ENCODE results near the gene LAX1.

Gene LAX1

GRCh38 chr1:203764105-203765028 is 616 bp upstream of the LAX1 start:
- in situ Hi-C loops (cut with HindIII; ENCODE audit: low sequenced_read_pairs) = no loop called here

GRCh38 chr1:203768256-203768655 is 3.3 kb downstream of the LAX1 start:
- in situ Hi-C loops (cut with HindIII; ENCODE audit: low sequenced_read_pairs) = no loop called here

- in situ Hi-C loops (cut with HindIII; ENCODE audit: low sequenced_read_pairs) = no loop called here
Measured at GRCh38 chr1:203769505-203770343, 4.7 kb downstream of the LAX1 start.

GRCh38 chr1:203771901-203772301 is 6.9 kb downstream of the LAX1 start:
- in situ Hi-C loops (cut with HindIII; ENCODE audit: low sequenced_read_pairs) = no loop called here

- in situ Hi-C loops (cut with HindIII; ENCODE audit: low sequenced_read_pairs) = no loop called here
Measured at GRCh38 chr1:203772836-203773235, 7.9 kb downstream of the LAX1 start.

GRCh38 chr1:203776636-203777035 is 11.7 kb downstream of the LAX1 start:
- in situ Hi-C loops (cut with HindIII; ENCODE audit: low sequenced_read_pairs) = no loop called here

GRCh38 chr1:203777596-203777995 is 12.6 kb downstream of the LAX1 start:
- in situ Hi-C loops (cut with HindIII; ENCODE audit: low sequenced_read_pairs) = no loop called here

- in situ Hi-C loops (cut with HindIII; ENCODE audit: low sequenced_read_pairs) = no loop called here
Measured at GRCh38 chr1:203778146-203778545, 13.2 kb downstream of the LAX1 start.

GRCh38 chr1:203778789-203779188 is 13.8 kb downstream of the LAX1 start:
- in situ Hi-C loops (cut with HindIII; ENCODE audit: low sequenced_read_pairs) = no loop called here

- in situ Hi-C loops (cut with HindIII; ENCODE audit: low sequenced_read_pairs) = no loop called here
Measured at GRCh38 chr1:203781962-203782361, 17.0 kb downstream of the LAX1 start.

- in situ Hi-C loops (cut with HindIII; ENCODE audit: low sequenced_read_pairs) = loop anchor here (5.0 kb wide), 1 partner anchor 58 kb away; no protein-coding TSS in a partner anchor
Measured at GRCh38 chr1:203789966-203790365, 25.0 kb downstream of the LAX1 start.

- in situ Hi-C loops (cut with HindIII; ENCODE audit: low sequenced_read_pairs) = loop anchor here (5.0 kb wide), 1 partner anchor 59 kb away; no protein-coding TSS in a partner anchor
Measured at GRCh38 chr1:203791498-203791897, 26.5 kb downstream of the LAX1 start.

- in situ Hi-C loops (cut with HindIII; ENCODE audit: low sequenced_read_pairs) = loop anchor here (5.0 kb wide), 1 partner anchor 60 kb away; no protein-coding TSS in a partner anchor
Measured at GRCh38 chr1:203792486-203792885, 27.5 kb downstream of the LAX1 start.

GRCh38 chr1:203793561-203793960 is 28.6 kb downstream of the LAX1 start:
- in situ Hi-C loops (cut with HindIII; ENCODE audit: low sequenced_read_pairs) = loop anchor here (5.0 kb wide), 1 partner anchor 61 kb away; no protein-coding TSS in a partner anchor

GRCh38 chr1:203794764-203795440 is 29.9 kb downstream of the LAX1 start:
- in situ Hi-C loops (cut with HindIII; ENCODE audit: low sequenced_read_pairs) = loop anchor here (5.0 kb wide), 1 partner anchor 63 kb away; no protein-coding TSS in a partner anchor

- in situ Hi-C loops (cut with HindIII; ENCODE audit: low sequenced_read_pairs) = no loop called here
Measured at GRCh38 chr1:203795441-203796235, 30.7 kb downstream of the LAX1 start, which contains the start of the genes ZBED6 and ZC3H11A. Gene ZBED6 (plus strand): TSS chr1:203795623. CDS start chr1:203797523, 1,900 bp downstream. Gene ZC3H11A (plus strand): TSS chr1:203795623. CDS start chr1:203817071, 21,448 bp downstream.

GRCh38 chr1:203796236-203796605 is 31.2 kb downstream of the LAX1 start:
- in situ Hi-C loops (cut with HindIII; ENCODE audit: low sequenced_read_pairs) = no loop called here

- in situ Hi-C loops (cut with HindIII; ENCODE audit: low sequenced_read_pairs) = no loop called here
Measured at GRCh38 chr1:203797216-203797615, 32.2 kb downstream of the LAX1 start.

GRCh38 chr1:203797948-203798655 is 33.1 kb downstream of the LAX1 start:
- in situ Hi-C loops (cut with HindIII; ENCODE audit: low sequenced_read_pairs) = no loop called here

Data from DLD1 (cell line).